Motor neuron (in vitro differentiated cells): ENCODE results near the gene TGFBR3. TPM values are rescaled to one million over a fixed set of nuclear protein-coding genes. Genes with fewer than 3 reads are reported as not detected.

Source experiments
- ATAC-seq, 8 experiments: fragments of 200-7000 bp; cut with Tn5 transposase; replicated peaks in 6 of 8; 2 replicates each; pipeline ENCODE4 v1.8.0; 2021; ENCODE audit warnings: mild to moderate bottlenecking in 8 of 8, moderate library complexity in 8 of 8
- H3K27ac ChIP-seq, 2 donors: fragments of 250-450 bp; sonication (Bioruptor Pico); 2 replicates each; pipeline ENCODE4 v1.9.0; 2021; ENCODE audit warnings: antibody characterized with exemption in 2 of 2, mild to moderate bottlenecking in 2 of 2, moderate library complexity in 1 of 2
- H3K4me1 ChIP-seq, 2 donors: fragments of 250-450 bp; sonication (Bioruptor Pico); replicated peaks in 1 of 2; 2 replicates each; pipeline ENCODE4 v1.6.1; 2021; ENCODE audit warnings: antibody characterized with exemption in 2 of 2, mild to moderate bottlenecking in 2 of 2, moderate library complexity in 1 of 2
- H3K4me3 ChIP-seq, 5 donors: fragments of 250-450 bp; sonication (Bioruptor Pico); 2 replicates each; pipeline ENCODE4 v1.9.0; 2021; ENCODE audit warnings: antibody characterized with exemption in 5 of 5, mild to moderate bottlenecking in 5 of 5, moderate library complexity in 4 of 5
- WGBS, 10 experiments: fragments of 450-650 bp; shearing (Covaris generic); methylation state at CpG; one replicate each; pipeline ENCODE4 v1.0.0; 2022; 5-methylcytosine and 5-hydroxymethylcytosine counted together
- in situ Hi-C, 9 experiments: fragments of 400-800 bp; cut with MboI; loops; one replicate each; pipeline ENCODE4 v1.15.0; 2021; ENCODE audit warnings: low sequenced_read_pairs in 9 of 9, low pct_unique_long_range_greater_than_20kb in 2 of 9; ENCODE audit not compliant: unreplicated experiment in 9 of 9
- total RNA-seq, 8 experiments: library from RNA; unstranded; fragments of 300-600 nt; gene quantifications; 2 replicates each; pipeline versions ENCODE4 v1.2.3 to v1.2.4, GENCODE V29; 2022

TGFBR3 gene
- total RNA-seq, 8 experiments from 2014 or later, result 3.5 to 57.8 (median 9.0) TPM

DNA sequence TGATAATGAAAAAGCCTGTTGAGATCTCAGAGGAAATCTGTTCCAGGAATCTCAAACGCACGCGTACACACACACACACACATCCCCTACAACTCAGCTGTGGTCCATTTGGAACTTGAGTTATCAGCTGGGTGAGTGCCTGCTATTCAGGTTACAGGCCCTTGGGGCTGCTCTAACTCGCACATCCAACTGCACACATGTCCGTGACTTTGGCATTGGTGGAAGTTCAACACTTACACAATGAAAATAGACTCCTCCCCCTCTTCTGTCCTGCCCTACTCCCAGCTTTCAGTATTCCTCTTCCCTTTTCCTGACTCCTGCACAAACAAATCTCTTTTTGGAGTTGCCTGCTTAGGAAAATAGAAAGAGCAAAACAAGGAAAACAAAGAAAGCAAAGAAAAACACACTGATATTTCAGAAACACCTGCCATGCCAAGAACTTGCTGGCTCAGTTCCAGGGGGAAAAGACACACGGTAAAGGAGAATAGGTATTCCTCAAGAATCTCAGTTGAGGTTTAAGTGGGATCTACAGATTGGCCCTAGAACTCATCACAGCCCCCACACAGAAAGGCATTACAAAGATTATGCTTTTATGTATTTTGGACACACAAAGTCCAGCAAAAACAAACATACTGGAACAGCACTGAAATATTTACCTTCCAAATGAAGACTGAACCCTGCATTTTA, 140.9 kb downstream of the TGFBR3 start:
- ATAC-seq, result peak in 7 of 8 experiments; percentile 42 to 87 (median 75)
- 0 to 100% (median 92%) methylated on average over 1 to 6 of the region's 6 CpGs; no CpG with 5 or more reads in 1 of the 10 experiments for WGBS, 10 experiments
- Histone ChIP-seq H3K4me1 (peaks cover 0 to 4% of the 10 kb centered on the region in 2 donors), H3K4me3 (no peak overlapping the region), H3K27ac (no peak overlapping the region)
- in situ Hi-C loops, result no loop called here

- in situ Hi-C loops, result no loop called here
- 63 to 100% (median 89%) methylated on average over 1 to 4 of the region's 4 CpGs; no CpG with 5 or more reads in 1 of the 10 experiments for WGBS, 10 experiments
- Histone ChIP-seq H3K4me1 (peaks cover 0 to 4% of the 10 kb centered on the region in 2 donors), H3K4me3 (no peak overlapping the region), H3K27ac (no peak overlapping the region)
- ATAC-seq, result no peak
These were observed 143.1 kb downstream of the TGFBR3 start for GRCh38 chr1:91742848-91743292.

GRCh38 chr1:91741906-91742305, 144.0 kb downstream of the TGFBR3 start:
- Histone ChIP-seq H3K4me1 (peaks cover 0 to 10% of the 10 kb centered on the region in 2 donors), H3K27ac (no peak overlapping the region), H3K4me3 (no peak overlapping the region)
- ATAC-seq, result no peak
- in situ Hi-C loops, result no loop called here
- WGBS, 10 experiments, result 40 to 100% (median 83%) methylated on average over 1 to 5 of the region's 6 CpGs

DNA sequence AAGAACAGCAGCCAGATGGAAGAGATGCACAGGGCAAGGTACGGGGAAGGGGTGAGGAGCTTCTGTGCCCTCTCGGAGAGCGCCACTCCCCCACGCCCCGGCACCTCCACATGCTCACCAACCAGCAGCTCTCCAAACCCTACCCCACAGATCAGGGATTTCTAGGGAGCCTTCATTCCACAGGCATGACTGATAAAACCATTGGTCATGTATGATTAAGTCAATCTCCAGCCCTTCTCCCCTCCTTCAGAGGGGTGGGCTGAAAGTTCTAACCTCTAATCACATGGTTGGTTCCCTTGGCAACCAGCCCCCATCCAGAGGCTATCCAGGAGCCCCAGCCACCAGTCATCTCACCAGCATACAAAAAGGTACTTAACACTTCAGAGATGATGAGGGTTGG, 144.7 kb downstream of the TGFBR3 start:
- Histone ChIP-seq H3K27ac (no peak overlapping the region), H3K4me3 (no peak overlapping the region), H3K4me1 (peaks cover 0 to 14% of the 10 kb centered on the region in 2 donors)
- WGBS, 10 experiments, result 80 to 100% (median 97%) methylated on average over 1 to 5 of the region's 5 CpGs; no CpG with 5 or more reads in 4 of the 10 experiments
- in situ Hi-C loops, result no loop called here
- ATAC-seq, result no peak

GRCh38 chr1:91737650-91738049, 148.3 kb downstream of the TGFBR3 start:
- peaks cover 0 to 10% of the 10 kb centered on the region in 2 donors for H3K4me1 ChIP-seq
- no peak overlapping the region for H3K27ac ChIP-seq
- H3K4me3 ChIP-seq, result no peak overlapping the region
- no peak for ATAC-seq
- WGBS, 10 experiments, result 86 to 100% (median 99%) methylated on average over 1 to 4 of the region's 4 CpGs; no CpG with 5 or more reads in 4 of the 10 experiments
- in situ Hi-C loops, result no loop called here

- whole genome bisulfite sequencing, 10 experiments, result 0 to 94% (median 68%) methylated on average over 1 to 13 of the region's 13 CpGs
- no peak overlapping the region for H3K4me3 ChIP-seq
- in situ Hi-C loops, result no loop called here
- ATAC-seq, result peak; percentile 57 to 92 (median 70)
- no peak overlapping the region for H3K27ac ChIP-seq
- peaks cover 0 to 13% of the 10 kb centered on the region in 2 donors for H3K4me1 ChIP-seq
These were observed 149.0 kb downstream of the TGFBR3 start for GRCh38 chr1:91736715-91737615.

DNA sequence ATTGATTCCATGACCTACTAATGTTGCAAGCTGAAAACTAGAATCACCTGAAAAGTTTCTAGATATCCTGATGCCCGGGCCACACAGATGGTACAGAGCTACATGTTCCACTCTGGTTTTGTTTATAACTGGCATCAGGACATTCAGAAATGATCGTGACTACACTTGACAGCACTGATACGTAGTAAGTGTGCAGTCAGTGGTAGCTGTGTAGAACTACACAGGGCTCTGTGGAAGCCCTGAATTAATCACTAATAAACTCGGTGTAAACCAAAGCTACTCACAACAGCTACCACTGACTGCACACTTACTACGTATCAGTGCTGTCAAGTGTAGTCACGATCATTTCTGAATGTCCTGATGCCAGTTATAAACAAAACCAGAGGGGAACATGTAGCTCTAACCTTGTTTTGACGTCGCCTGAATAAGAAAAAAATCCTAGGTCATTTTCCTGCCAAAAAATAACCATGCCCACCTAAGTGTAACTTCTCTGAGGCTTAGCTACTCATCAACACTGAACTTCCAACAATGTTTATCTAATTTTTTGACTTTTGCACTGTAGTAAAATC, 149.7 kb downstream of the TGFBR3 start:
- ATAC-seq, result no peak
- no peak overlapping the region for H3K4me3 ChIP-seq
- no peak overlapping the region for H3K27ac ChIP-seq
- WGBS, 10 experiments, result 27 to 100% (median 83%) methylated on average over 1 to 8 of the region's 8 CpGs
- peaks cover 4 to 13% of the 10 kb centered on the region in 2 donors for H3K4me1 ChIP-seq
- in situ Hi-C loops, result no loop called here

GRCh38 chr1:91735266-91735845, 150.6 kb downstream of the TGFBR3 start:
- H3K4me3 ChIP-seq, result no peak overlapping the region
- H3K4me1 ChIP-seq, result peaks cover 6 to 17% of the 10 kb centered on the region in 2 donors
- 76 to 100% (median 97%) methylated on average over 1 to 4 of the region's 4 CpGs for WGBS, 10 experiments
- no peak for ATAC-seq
- no peak overlapping the region for H3K27ac ChIP-seq
- in situ Hi-C loops, result no loop called here

- Histone ChIP-seq H3K4me3 (no peak overlapping the region), H3K4me1 (peaks cover 6 to 17% of the 10 kb centered on the region in 2 donors), H3K27ac (no peak overlapping the region)
- ATAC-seq, result no peak
- WGBS, 10 experiments, result 81 to 100% (median 95%) methylated on average over 1 to 8 of the region's 8 CpGs; no CpG with 5 or more reads in 1 of the 10 experiments
- in situ Hi-C loops, result no loop called here
These were observed 151.2 kb downstream of the TGFBR3 start for GRCh38 chr1:91734761-91735160.

DNA sequence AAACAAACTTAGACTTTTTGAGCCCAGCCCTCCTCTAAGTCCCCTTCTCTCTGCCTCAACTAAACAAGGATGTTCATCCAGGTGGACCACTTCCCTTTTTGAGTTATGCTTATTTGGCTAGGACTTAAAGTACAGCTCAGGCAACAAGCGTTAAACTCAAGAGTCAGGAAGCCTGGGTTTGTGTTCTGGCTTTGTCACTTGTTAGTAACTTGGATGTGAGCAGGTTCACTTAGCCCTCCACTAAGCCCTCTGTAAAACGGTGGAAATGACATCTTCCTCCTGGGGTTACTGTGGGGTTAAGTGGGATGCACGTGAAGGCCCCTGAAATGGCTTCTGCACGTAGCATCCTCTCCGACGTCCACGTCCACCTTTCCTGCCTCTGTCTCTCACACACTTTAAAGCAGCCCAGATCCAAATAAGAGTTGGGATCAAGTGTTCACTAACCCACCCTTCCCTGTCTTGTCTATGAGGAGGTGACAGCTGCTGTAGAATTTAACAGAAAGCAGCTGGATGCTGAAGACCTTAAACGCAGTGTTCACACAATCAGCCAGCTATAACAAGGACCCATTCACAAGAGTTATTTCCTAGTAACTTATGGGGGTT, 152.7 kb downstream of the TGFBR3 start:
- Histone ChIP-seq H3K27ac (no peak overlapping the region), H3K4me1 (peaks cover 6 to 17% of the 10 kb centered on the region in 2 donors), H3K4me3 (no peak overlapping the region)
- ATAC-seq, result no peak
- in situ Hi-C loops, result no loop called here
- WGBS, 10 experiments, result 0 to 83% (median 58%) methylated on average over 1 to 8 of the region's 8 CpGs; no CpG with 5 or more reads in 2 of the 10 experiments

DNA sequence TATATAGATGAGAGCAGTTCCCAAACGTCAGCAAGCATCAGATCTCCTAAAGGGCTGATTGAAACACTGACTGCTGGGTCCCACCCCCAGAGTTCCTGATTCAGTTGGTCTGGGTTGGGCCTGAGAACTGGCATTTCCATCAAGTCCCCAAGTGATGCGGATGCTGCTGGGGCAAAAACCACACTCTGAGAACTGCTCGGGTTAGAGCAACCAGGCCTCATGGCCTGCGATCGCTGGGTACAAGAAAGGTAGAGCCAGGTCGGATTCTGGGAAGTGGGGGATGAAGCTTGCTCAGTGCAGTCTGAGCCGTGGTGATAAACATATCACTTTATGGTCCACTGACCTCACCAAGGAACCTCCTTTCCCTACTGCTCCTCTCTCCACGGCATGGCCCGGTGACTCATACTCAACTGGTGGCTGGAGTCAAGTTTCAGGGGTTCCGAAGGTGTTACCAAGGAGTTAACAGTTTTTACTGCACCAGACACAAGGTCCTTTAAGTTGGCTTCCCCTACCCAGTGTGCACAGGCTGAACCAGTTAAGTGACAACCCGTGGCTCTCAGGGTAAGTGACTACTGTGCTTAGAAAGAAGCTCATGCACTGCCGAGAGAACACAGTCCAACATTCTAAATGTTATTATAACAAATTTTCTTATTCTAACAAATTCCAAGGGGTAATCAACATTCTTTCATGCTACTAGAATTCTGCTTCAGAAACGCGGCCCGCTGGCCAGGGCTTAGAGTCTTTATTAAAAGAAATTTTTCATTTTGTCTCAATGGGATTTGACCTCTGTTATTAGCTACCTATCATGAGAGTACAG, 153.5 kb downstream of the TGFBR3 start:
- in situ Hi-C loops, result no loop called here
- peak in 7 of 8 experiments; percentile 54 to 88 (median 85) for ATAC-seq
- WGBS, 10 experiments, result 8 to 100% (median 73%) methylated on average over 3 to 14 of the region's 15 CpGs; no CpG with 5 or more reads in 1 of the 10 experiments

GRCh38 chr1:91731815-91732214, 154.1 kb downstream of the TGFBR3 start:
- no peak for ATAC-seq
- in situ Hi-C loops, result no loop called here
- WGBS, 10 experiments, result 0 to 100% (median 91%) methylated on average over 1 to 4 of the region's 4 CpGs; no CpG with 5 or more reads in 2 of the 10 experiments
- Histone ChIP-seq H3K4me3 (no peak overlapping the region), H3K4me1 (peaks cover 6 to 10% of the 10 kb centered on the region in 2 donors), H3K27ac (no peak overlapping the region)

More for the DNA sequence above, 153.5 kb downstream of the TGFBR3 start:
- peaks cover 6 to 17% of the 10 kb centered on the region in 2 donors for H3K4me1 ChIP-seq
- no peak overlapping the region for H3K27ac ChIP-seq
- H3K4me3 ChIP-seq, result no peak overlapping the region
